Breast epithelium (tissue), 4 donors: ENCODE results near the gene USH1C. TPM values are rescaled to one million over a fixed set of nuclear protein-coding genes. Genes with fewer than 3 reads are reported as not detected.

Experiments used
- DNase-seq, 2 donors: peaks; one replicate each; pipeline ENCODE4 v3.0.0-alpha.2; 2019; ENCODE audit warnings: low spot score in 2 of 2
- H3K27ac ChIP-seq, 2 donors: fragments of 200-600 bp; sonication (generic) in 1 of 2; one replicate each; pipeline ENCODE4 v1.5.1; 2016 to 2019; ENCODE audit warnings: mild to moderate bottlenecking in 1 of 2
- H3K27me3 ChIP-seq, 2 donors: fragments of 200-600 bp; sonication (generic) in 1 of 2; one replicate each; pipeline versions ENCODE4 v1.5.1 to v1.6.0; 2017 to 2019; ENCODE audit warnings: control low read depth in 1 of 2, mild to moderate bottlenecking in 1 of 2
- H3K36me3 ChIP-seq: fragments of 200-600 bp; one replicate; pipeline ENCODE4 v1.5.1; 2019
- H3K4me1 ChIP-seq, 2 donors: fragments of 200-600 bp; sonication (generic); one replicate each; pipeline ENCODE4 v1.5.1; 2016 to 2019; ENCODE audit warnings: control low read depth in 1 of 2
- H3K4me3 ChIP-seq, 3 donors: fragments of 200-600 bp; sonication (generic); 1 replicate in 2 of 3; 2 replicates in 1 of 3; pipeline ENCODE4 v1.5.1; 2016 to 2019; ENCODE audit warnings: mild to moderate bottlenecking in 3 of 3, moderate library complexity in 2 of 3
- H3K9me3 ChIP-seq, 2 donors: fragments of 200-600 bp; sonication (generic) in 1 of 2; one replicate each; pipeline ENCODE4 v1.5.1; 2016 to 2019; ENCODE audit warnings: control low read depth in 1 of 2
- CTCF ChIP-seq, 3 donors: fragments of 450-650 bp; IDR thresholded peaks; one replicate each; pipeline ENCODE4 v1.5.1; 2016 to 2017; ENCODE audit warnings: antibody characterized with exemption in 3 of 3, mild to moderate bottlenecking in 3 of 3, moderate library complexity in 3 of 3
- POLR2A ChIP-seq: fragments of 450-650 bp; IDR thresholded peaks from one replicate; pipeline ENCODE4 v1.6.1; 2016; ENCODE audit warnings: antibody characterized with exemption, mild to moderate bottlenecking, moderate library complexity
- POLR2AphosphoS5 ChIP-seq, 3 donors: sonication (generic); formaldehyde crosslinking; IDR thresholded peaks; one replicate each; pipeline ENCODE4 v1.6.1; 2017; ENCODE audit warnings: antibody characterized with exemption in 3 of 3
- intact Hi-C: fragments of 100-400 bp; cut with DNase I; formaldehyde crosslinking; loops from one replicate; pipeline ENCODE4 v1.15.1; 2023; ENCODE audit warnings: low total_unique reads
- total RNA-seq, 3 donors: library from RNA; depleted of rRNA; stranded (reverse); fragments of >200 nt; gene quantifications; one replicate each; pipeline ENCODE4 v1.1.0, GENCODE V29; 2016

Gene USH1C
- total RNA-seq, 3 donors from 2014 or later, result 0.66 TPM; not detected in 2

GRCh38 chr11:17573526-17573925, 29.3 kb upstream of the USH1C start:
- H3K4me3 ChIP-seq, result no peak overlapping the region
- intact Hi-C loops, result no loop called here
- no peaks in the 10 kb centered on the region for H3K36me3 ChIP-seq
- TF ChIP-seq POLR2A (no peak), POLR2AphosphoS5 (IDR thresholded peaks at IDR 0.05) (no peak), CTCF (IDR thresholded peaks at IDR 0.05) (no peak)
- no peaks in the 10 kb centered on the region for H3K4me1 ChIP-seq
- H3K27ac ChIP-seq, result no peak overlapping the region
- DNase-seq, result no peak
- no peaks in the 10 kb centered on the region for H3K9me3 ChIP-seq
- H3K27me3 ChIP-seq, result no peaks in the 10 kb centered on the region

- no peaks in the 10 kb centered on the region for H3K27me3 ChIP-seq
- H3K27ac ChIP-seq, result no peak overlapping the region
- no peak overlapping the region for H3K4me3 ChIP-seq
- H3K4me1 ChIP-seq, result no peaks in the 10 kb centered on the region
- H3K9me3 ChIP-seq, result no peaks in the 10 kb centered on the region
- intact Hi-C loops, result no loop called here
- H3K36me3 ChIP-seq, result no peaks in the 10 kb centered on the region
- peak in 1 of 2 donors; percentile 19 for DNase-seq
- no peak for TF ChIP-seq CTCF (IDR thresholded peaks at IDR 0.05)
- TF ChIP-seq POLR2AphosphoS5 (IDR thresholded peaks at IDR 0.05), result no peak
- TF ChIP-seq POLR2A, result no peak
Observed at GRCh38 chr11:17572791-17573460, 28.7 kb upstream of the USH1C start.

- peak in 1 of 2 donors; percentile 20 for DNase-seq
- TF ChIP-seq POLR2AphosphoS5 (IDR thresholded peaks at IDR 0.05) (no peak), CTCF (IDR thresholded peaks at IDR 0.05) (no peak), POLR2A (no peak)
- Histone ChIP-seq H3K27ac (no peak overlapping the region), H3K27me3 (no peaks in the 10 kb centered on the region), H3K4me3 (no peak overlapping the region), H3K36me3 (no peaks in the 10 kb centered on the region), H3K9me3 (no peaks in the 10 kb centered on the region), H3K4me1 (no peaks in the 10 kb centered on the region)
- intact Hi-C loops, result no loop called here
Observed at GRCh38 chr11:17572359-17572690, 28.1 kb upstream of the USH1C start.

- no peaks in the 10 kb centered on the region for H3K36me3 ChIP-seq
- H3K4me1 ChIP-seq, result no peaks in the 10 kb centered on the region
- no peaks in the 10 kb centered on the region for H3K9me3 ChIP-seq
- TF ChIP-seq POLR2AphosphoS5 (IDR thresholded peaks at IDR 0.05), result no peak
- TF ChIP-seq CTCF (IDR thresholded peaks at IDR 0.05), result no peak
- no peak for TF ChIP-seq POLR2A
- H3K27me3 ChIP-seq, result no peaks in the 10 kb centered on the region
- intact Hi-C loops, result no loop called here
- peak in 1 of 2 donors; percentile 35 for DNase-seq
- H3K4me3 ChIP-seq, result no peak overlapping the region
- no peak overlapping the region for H3K27ac ChIP-seq
Observed at GRCh38 chr11:17571431-17572358, 27.5 kb upstream of the USH1C start.

GRCh38 chr11:17570034-17570433, 25.8 kb upstream of the USH1C start:
- H3K4me1 ChIP-seq, result no peaks in the 10 kb centered on the region
- no peaks in the 10 kb centered on the region for H3K27me3 ChIP-seq
- no peaks in the 10 kb centered on the region for H3K36me3 ChIP-seq
- no peak overlapping the region for H3K4me3 ChIP-seq
- H3K9me3 ChIP-seq, result no peaks in the 10 kb centered on the region
- no peak overlapping the region for H3K27ac ChIP-seq
- TF ChIP-seq CTCF (IDR thresholded peaks at IDR 0.05), result no peak
- no peak for TF ChIP-seq POLR2AphosphoS5 (IDR thresholded peaks at IDR 0.05)
- TF ChIP-seq POLR2A, result no peak
- intact Hi-C loops, result no loop called here
- DNase-seq, result peak in 1 of 2 donors; percentile 20
